ENCODE results near the gene ACOT7.

The ACOT7 gene

DNA sequence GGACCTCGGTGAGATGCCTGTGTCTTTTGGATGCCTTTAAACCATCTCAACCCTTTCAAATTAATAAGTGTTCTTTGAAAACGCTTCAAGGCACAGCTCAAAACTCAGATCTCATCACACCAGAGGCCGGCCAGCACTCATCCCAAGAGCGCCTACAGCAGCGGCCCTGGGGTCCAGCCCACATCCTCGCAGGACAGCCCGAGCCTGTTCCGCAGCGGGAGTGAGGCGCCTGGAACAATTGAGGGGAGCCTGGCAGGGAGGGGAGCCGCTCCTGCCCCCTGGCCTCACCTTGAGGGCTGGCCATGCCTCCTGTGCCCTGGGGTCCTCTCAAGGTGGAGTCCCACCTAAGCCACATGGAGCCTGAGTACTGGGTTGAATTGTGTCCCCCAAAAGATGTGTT is 37.9 kb downstream of the ACOT7 start:
- Histone ChIP-seq H3K9ac (ENCODE audit: low read length) (no peak overlapping the region), H3K9me3 (ENCODE audit: low read length) (no peaks in the 10 kb centered on the region), H3K27me3 (ENCODE audit: control insufficient read depth in 1 of 2, insufficient read depth in 2 of 2, low read length in 2 of 2) (no peaks in the 10 kb centered on the region), H3K27ac (ENCODE audit: low read depth, low read length) (no peak overlapping the region), H3K36me3 (ENCODE audit: insufficient read depth, low read length) (no peaks in the 10 kb centered on the region), H3K4me3 (ENCODE audit: low read depth in 1 of 2, low read length in 2 of 2) (no peak overlapping the region), H3K4me1 (ENCODE audit: insufficient read depth, low read length) (peaks cover 38% of the 10 kb centered on the region)

DNA sequence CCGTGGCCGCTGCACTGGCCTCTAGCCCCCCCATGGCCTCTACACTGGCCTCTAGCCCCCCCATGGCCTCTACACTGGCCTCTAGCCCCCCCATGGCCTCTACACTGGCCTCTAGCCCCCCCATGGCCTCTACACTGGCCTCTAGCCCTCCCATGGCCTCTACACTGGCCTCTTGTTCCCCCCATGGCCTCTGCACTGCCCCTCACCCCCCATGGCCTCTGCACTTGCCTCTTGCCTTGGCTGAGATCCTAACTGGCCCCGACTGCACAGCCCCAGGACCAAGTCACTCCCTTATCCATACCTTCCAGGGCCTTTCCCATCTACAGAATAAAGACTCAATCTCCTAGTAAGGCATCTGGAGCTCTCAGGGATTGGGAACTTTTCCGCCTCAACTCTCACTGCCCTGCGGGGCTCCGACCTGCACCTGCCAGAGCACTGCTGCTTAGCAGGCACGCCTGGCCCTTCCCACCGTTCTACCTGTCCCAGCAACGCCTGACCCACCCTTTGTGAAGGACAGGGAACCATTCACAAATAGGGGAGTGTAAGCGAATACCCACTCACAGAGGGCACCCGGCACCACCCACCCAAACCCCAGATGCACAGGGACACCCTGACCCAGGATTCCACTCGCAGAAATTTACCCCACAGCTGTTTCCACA is 38.8 kb downstream of the ACOT7 start:
- no peak overlapping the region for H3K4me3 ChIP-seq (ENCODE audit: low read depth in 1 of 2, low read length in 2 of 2)
- H3K4me1 ChIP-seq (ENCODE audit: insufficient read depth, low read length) = peaks cover 35% of the 10 kb centered on the region
- no peak overlapping the region for H3K27ac ChIP-seq (ENCODE audit: low read depth, low read length)

DNA sequence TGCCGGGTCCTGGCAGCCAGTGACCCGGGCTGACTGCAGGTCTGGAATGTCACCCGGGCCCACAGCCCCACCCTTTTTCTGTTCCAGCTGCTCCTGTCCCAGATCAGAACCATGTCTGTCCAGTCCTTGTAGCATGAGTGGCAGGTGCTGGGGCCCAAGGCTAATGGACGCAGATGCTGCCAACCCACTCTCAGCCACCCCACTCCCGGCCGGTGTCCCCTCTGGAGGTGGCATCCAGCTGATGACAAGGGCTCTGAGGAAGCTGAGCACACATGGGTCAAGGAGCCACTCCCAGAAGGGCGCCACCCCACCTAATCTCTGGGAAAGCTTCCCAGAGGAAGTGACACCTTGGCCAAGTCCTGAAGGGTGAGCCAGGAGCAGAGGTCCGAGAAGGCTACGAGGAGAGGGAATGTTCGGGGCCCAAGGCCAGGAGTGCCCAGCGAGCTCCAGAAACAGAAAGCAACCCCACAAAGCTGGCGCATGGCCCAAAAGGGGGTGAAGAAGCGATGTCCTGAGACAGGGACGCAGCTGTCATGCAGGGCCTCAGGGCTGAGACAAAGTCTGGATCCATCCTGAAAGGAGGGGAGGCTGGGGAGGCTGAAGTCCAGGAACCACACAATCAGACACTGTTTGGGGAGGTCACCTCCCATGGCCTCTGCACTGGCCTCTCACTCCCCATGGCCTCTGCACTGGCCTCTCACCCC is 39.5 kb downstream of the ACOT7 start:
- Histone ChIP-seq H3K27me3 (ENCODE audit: control insufficient read depth in 1 of 2, insufficient read depth in 2 of 2, low read length in 2 of 2) (no peaks in the 10 kb centered on the region), H3K36me3 (ENCODE audit: insufficient read depth, low read length) (no peaks in the 10 kb centered on the region), H3K9me3 (ENCODE audit: low read length) (no peaks in the 10 kb centered on the region), H3K4me1 (ENCODE audit: insufficient read depth, low read length) (peaks cover 30% of the 10 kb centered on the region), H3K4me3 (ENCODE audit: low read depth in 1 of 2, low read length in 2 of 2) (no peak overlapping the region), H3K27ac (ENCODE audit: low read depth, low read length) (no peak overlapping the region), H3K9ac (ENCODE audit: low read length) (no peak overlapping the region)

More for the DNA sequence above, 38.8 kb downstream of the ACOT7 start:
- no peaks in the 10 kb centered on the region for H3K36me3 ChIP-seq (ENCODE audit: insufficient read depth, low read length)
- H3K9me3 ChIP-seq (ENCODE audit: low read length) = no peaks in the 10 kb centered on the region
- H3K27me3 ChIP-seq (ENCODE audit: control insufficient read depth in 1 of 2, insufficient read depth in 2 of 2, low read length in 2 of 2) = no peaks in the 10 kb centered on the region
- H3K9ac ChIP-seq (ENCODE audit: low read length) = no peak overlapping the region

DNA sequence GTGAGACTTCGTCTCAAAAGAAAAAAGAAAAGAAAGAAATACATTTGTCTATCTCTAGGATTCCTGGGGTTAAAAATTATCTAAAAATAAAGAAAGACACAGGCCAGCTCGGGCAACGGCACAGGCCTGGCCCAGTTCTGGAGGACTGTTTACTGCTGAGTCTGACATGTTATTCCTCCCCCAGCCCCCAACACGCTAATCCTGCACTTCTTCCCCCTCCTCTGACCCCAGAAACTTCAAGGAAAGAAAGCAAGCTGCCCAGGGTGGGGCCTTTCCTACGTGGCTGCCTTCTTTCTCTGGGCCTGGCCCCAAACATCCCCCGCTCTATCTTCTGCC is 40.0 kb downstream of the ACOT7 start:
- Histone ChIP-seq H3K36me3 (ENCODE audit: insufficient read depth, low read length) (no peaks in the 10 kb centered on the region), H3K27me3 (ENCODE audit: control insufficient read depth in 1 of 2, insufficient read depth in 2 of 2, low read length in 2 of 2) (no peaks in the 10 kb centered on the region), H3K4me3 (ENCODE audit: low read depth in 1 of 2, low read length in 2 of 2) (no peak overlapping the region), H3K4me1 (ENCODE audit: insufficient read depth, low read length) (peaks cover 25% of the 10 kb centered on the region), H3K9me3 (ENCODE audit: low read length) (no peaks in the 10 kb centered on the region), H3K27ac (ENCODE audit: low read depth, low read length) (no peak overlapping the region), H3K9ac (ENCODE audit: low read length) (no peak overlapping the region)

DNA sequence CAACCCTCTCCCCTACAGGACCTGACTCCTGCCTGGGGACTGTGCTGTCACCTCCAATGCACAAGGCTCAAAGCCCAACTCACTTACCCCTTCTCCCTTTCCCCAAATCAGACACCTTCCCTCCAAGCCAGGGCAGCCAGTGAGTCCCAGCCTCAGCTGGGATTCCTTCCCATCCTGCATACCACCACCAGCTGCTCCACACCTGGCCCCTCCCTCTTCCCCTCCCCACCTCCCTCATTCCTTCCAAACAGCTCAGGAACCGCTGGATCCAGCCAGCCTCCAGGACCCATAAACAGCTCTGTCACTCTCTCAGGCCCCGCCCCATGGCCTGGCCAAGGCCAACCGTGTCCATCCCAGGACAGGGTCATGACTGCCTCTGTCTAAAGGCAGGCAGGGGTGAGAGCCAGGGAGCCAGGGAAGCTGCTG is 41.4 kb downstream of the ACOT7 start:
- H3K9ac ChIP-seq (ENCODE audit: low read length) = no peak overlapping the region
- no peak overlapping the region for H3K4me3 ChIP-seq (ENCODE audit: low read depth in 1 of 2, low read length in 2 of 2)
- no peaks in the 10 kb centered on the region for H3K27me3 ChIP-seq (ENCODE audit: control insufficient read depth in 1 of 2, insufficient read depth in 2 of 2, low read length in 2 of 2)
- no peaks in the 10 kb centered on the region for H3K36me3 ChIP-seq (ENCODE audit: insufficient read depth, low read length)
- H3K9me3 ChIP-seq (ENCODE audit: low read length) = no peaks in the 10 kb centered on the region
- H3K4me1 ChIP-seq (ENCODE audit: insufficient read depth, low read length) = peaks cover 23% of the 10 kb centered on the region
- H3K27ac ChIP-seq (ENCODE audit: low read depth, low read length) = no peak overlapping the region

DNA sequence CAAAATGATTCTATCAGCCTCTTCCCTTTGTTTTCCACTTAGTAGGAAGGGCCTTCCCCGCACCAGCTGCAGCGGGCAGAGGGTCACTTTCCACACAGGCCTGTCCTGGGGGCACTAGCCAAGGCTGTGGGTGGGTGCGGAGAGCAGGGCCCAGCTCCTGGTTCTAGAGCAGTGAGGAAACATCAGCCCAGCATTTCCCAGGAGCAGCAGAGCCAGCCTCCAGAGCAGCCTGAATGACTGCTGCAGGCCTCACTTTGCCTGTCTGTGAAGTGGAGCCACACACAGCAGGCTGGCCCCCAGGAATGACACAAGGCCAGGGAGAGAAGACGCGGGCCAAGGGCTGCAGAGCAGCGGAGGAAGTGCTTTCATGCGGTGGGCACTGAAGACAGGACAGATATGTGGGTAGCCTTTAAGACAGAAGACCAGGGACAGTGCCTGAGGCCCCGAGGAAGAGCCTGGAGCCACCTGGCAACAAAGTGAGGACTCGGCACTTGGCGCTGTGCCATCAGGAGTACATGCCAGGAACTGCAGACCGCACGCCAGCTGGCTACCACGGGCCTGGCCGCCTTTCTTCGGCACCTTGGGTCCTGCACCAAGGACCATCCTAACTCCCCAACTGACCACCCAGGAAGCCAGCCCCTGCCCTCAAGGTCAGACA is 42.0 kb downstream of the ACOT7 start:
- peaks cover 23% of the 10 kb centered on the region for H3K4me1 ChIP-seq (ENCODE audit: insufficient read depth, low read length)
- H3K36me3 ChIP-seq (ENCODE audit: insufficient read depth, low read length) = no peaks in the 10 kb centered on the region
- H3K27me3 ChIP-seq (ENCODE audit: control insufficient read depth in 1 of 2, insufficient read depth in 2 of 2, low read length in 2 of 2) = no peaks in the 10 kb centered on the region
- H3K9me3 ChIP-seq (ENCODE audit: low read length) = no peaks in the 10 kb centered on the region
- H3K27ac ChIP-seq (ENCODE audit: low read depth, low read length) = no peak overlapping the region
- no peak overlapping the region for H3K9ac ChIP-seq (ENCODE audit: low read length)
- H3K4me3 ChIP-seq (ENCODE audit: low read depth in 1 of 2, low read length in 2 of 2) = no peak overlapping the region

DNA sequence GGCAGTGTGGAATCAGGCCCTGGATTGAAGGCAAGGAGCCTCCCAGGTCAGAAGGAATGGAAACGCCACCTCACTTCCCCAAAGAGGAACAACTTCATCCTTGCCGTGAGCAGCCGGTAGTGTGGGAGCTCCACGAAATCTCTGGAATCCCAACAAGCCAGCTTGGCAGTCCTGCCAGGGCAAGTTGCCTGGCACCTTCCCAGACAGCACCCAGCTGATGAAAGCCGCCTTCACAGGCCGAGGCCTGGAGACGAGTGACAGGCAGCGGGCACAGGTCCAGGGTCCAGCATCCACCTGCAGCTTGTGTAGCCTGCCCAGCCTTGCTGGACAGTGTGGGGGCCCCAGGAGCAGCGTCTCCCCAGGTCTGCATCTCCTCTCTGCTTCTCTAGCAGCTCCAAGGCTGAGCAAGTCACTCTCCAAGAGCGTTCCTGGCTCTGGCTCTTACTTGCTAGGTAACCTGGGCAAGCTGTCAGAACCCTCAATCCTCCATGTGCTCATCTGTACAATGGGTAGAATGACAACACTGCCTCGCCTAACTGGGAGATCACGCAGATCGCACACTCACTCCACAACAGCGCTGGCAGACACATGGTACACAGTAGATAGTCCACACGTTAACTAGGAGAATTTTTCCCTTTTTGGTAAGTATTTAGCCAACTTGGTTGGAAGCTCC is 43.0 kb downstream of the ACOT7 start:
- no peak overlapping the region for H3K27ac ChIP-seq (ENCODE audit: low read depth, low read length)
- H3K4me1 ChIP-seq (ENCODE audit: insufficient read depth, low read length) = peaks cover 23% of the 10 kb centered on the region
- no peaks in the 10 kb centered on the region for H3K36me3 ChIP-seq (ENCODE audit: insufficient read depth, low read length)
- no peak overlapping the region for H3K9ac ChIP-seq (ENCODE audit: low read length)
- H3K9me3 ChIP-seq (ENCODE audit: low read length) = no peaks in the 10 kb centered on the region
- H3K4me3 ChIP-seq (ENCODE audit: low read depth in 1 of 2, low read length in 2 of 2) = no peak overlapping the region
- H3K27me3 ChIP-seq (ENCODE audit: control insufficient read depth in 1 of 2, insufficient read depth in 2 of 2, low read length in 2 of 2) = no peaks in the 10 kb centered on the region

DNA sequence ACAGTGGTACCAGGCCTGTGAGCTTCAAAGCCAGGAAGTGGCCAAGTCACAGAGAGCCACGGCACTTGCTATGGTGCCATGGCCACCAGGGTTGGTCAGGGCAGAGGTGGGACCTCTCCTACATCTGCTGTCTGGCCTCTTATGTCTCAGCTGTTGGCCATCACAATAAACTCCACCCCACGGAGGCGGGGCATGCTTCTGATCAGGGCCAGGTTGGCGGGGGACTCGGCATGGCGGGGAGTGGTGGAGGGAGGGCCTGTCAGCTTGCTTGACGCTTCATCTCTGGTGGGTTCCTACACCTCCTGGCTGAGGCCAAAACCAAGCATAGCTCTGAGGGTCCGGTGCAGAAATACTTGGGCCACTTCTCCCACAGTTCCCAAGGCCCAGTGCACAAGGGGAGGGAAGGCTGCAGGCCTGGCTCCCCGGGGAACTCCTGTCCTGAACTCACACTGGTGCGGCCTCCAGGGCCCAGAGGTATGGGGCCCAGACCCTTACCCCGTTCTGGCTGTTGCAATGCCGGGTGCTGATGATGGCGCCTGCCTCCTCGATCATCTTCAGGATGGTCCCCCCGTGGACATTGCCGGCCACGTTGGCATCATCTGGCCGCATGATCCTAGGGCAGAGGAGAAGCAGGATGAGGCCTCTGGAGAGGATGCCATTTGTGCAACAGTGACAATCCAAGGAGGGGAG is 44.2 kb downstream of the ACOT7 start:
- Histone ChIP-seq H3K27ac (ENCODE audit: low read depth, low read length) (no peak overlapping the region), H3K9ac (ENCODE audit: low read length) (no peak overlapping the region), H3K9me3 (ENCODE audit: low read length) (no peaks in the 10 kb centered on the region), H3K4me1 (ENCODE audit: insufficient read depth, low read length) (peaks cover 22% of the 10 kb centered on the region), H3K4me3 (ENCODE audit: low read depth in 1 of 2, low read length in 2 of 2) (no peak overlapping the region), H3K27me3 (ENCODE audit: control insufficient read depth in 1 of 2, insufficient read depth in 2 of 2, low read length in 2 of 2) (no peaks in the 10 kb centered on the region), H3K36me3 (ENCODE audit: insufficient read depth, low read length) (no peaks in the 10 kb centered on the region)

DNA sequence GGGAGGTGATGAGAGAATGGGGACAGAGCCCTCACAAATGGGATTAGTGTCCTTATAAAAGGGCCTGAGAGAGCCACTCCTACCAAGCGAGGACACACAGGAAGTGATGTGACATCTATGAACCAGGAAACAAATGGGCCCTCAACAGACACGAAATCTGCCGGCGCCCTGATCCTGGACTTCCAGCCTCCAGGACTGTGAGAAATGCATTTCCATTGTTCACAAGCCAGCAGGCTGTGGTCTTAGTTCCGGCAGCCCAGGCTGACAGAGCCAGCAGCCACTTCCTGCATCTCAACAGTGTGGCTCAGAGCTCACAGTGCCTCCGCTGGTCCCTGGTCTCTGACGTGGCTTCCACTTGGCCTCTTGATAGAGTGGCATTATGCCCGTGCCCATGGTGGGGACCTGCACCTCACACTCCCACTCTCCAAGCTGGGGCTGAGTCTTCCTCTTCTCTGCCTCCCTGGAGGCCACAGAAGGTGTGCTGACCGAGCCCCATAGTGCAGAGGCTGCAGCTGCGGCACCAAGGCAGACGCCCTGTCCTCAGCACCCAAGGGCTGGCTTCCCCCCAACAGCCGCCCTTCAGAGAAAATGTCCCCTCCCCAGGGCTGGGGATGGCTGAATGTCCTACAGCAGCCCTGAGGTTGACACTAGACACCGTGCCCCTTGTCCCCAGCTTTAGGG is 44.9 kb downstream of the ACOT7 start:
- Histone ChIP-seq H3K36me3 (ENCODE audit: insufficient read depth, low read length) (no peaks in the 10 kb centered on the region), H3K27me3 (ENCODE audit: control insufficient read depth in 1 of 2, insufficient read depth in 2 of 2, low read length in 2 of 2) (no peaks in the 10 kb centered on the region), H3K4me3 (ENCODE audit: low read depth in 1 of 2, low read length in 2 of 2) (no peak overlapping the region), H3K27ac (ENCODE audit: low read depth, low read length) (no peak overlapping the region), H3K9me3 (ENCODE audit: low read length) (no peaks in the 10 kb centered on the region), H3K4me1 (ENCODE audit: insufficient read depth, low read length) (peaks cover 16% of the 10 kb centered on the region), H3K9ac (ENCODE audit: low read length) (no peak overlapping the region)

DNA sequence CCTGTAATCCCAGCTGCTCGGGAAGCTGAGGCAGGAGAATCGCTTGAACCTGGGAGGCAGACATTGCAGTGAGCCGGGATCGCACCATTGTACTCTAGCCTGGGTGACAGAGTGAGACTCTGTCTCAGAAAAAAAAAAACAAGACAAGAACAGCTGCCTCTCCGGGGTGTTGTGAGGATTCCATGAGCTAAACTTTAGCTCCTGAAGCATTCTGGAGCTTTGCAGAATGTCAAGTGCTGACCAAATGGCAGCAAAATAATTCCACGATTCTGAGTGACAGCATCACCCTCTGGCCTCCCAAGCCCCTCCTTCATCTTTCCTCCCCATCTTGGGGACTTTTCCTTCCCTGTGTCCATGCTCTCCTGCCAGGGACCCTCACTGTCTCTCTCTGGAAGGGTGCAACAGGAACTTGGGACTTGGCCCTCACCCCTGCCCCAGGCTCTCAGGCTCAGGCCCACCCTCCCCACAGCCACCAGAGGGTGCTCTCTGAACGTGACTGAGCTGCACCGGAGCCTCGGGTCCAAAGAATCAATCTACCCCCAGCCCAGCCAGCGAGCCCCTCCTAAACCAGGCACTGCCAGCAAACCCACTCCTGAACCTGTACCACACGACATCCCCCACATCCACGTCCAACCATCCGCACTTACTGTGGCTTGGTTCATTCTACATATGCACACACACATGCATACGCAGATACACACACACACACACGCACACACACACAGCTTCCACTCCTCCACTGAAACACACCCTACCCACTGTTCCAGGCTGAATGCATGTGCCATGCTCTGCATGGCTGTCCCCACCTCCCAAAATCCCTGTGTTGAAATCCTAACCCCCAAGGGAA is 45.7 kb downstream of the ACOT7 start:
- Histone ChIP-seq H3K27ac (ENCODE audit: low read depth, low read length) (no peak overlapping the region), H3K36me3 (ENCODE audit: insufficient read depth, low read length) (no peaks in the 10 kb centered on the region), H3K4me3 (ENCODE audit: low read depth in 1 of 2, low read length in 2 of 2) (no peak overlapping the region), H3K4me1 (ENCODE audit: insufficient read depth, low read length) (peaks cover 14% of the 10 kb centered on the region), H3K9ac (ENCODE audit: low read length) (no peak overlapping the region), H3K27me3 (ENCODE audit: control insufficient read depth in 1 of 2, insufficient read depth in 2 of 2, low read length in 2 of 2) (no peaks in the 10 kb centered on the region), H3K9me3 (ENCODE audit: low read length) (no peaks in the 10 kb centered on the region)
